ENCODE measurements around the gene THSD7B. TPM values are rescaled to one million over a fixed set of nuclear protein-coding genes. Genes with fewer than 3 reads are reported as not detected.

Gene THSD7B
- total and polyA plus RNA-seq, 9 donors, result 0.10 to 0.82 (median 0.37) TPM; not detected in 1

- Histone ChIP-seq H3K27ac (no peak overlapping the region), H3K4me1 (ENCODE audit: insufficient read depth) (no peaks in the 10 kb centered on the region), H3K4me3 (no peak overlapping the region), H3K36me3 (no peaks in the 10 kb centered on the region), H3K27me3 (no peaks in the 10 kb centered on the region), H3K9me3 (no peaks in the 10 kb centered on the region)
- TF ChIP-seq POLR2A (IDR thresholded peaks at IDR 0.05), result no peak
- no peak for TF ChIP-seq CTCF (IDR thresholded peaks at IDR 0.05)
- no peak for TF ChIP-seq EP300 (IDR thresholded peaks at IDR 0.05)
- intact Hi-C loops (cut with DNase I), result no loop called here
- DNase-seq, result no peak
Observed at GRCh38 chr2:137672989-137673552, 907.7 kb downstream of the THSD7B start.

GRCh38 chr2:137674991-137675390 lies 909.6 kb downstream of the THSD7B start:
- TF ChIP-seq POLR2A (IDR thresholded peaks at IDR 0.05) (no peak), EP300 (IDR thresholded peaks at IDR 0.05) (no peak), CTCF (IDR thresholded peaks at IDR 0.05) (no peak)
- H3K27ac ChIP-seq, result no peak overlapping the region
- no peaks in the 10 kb centered on the region for H3K9me3 ChIP-seq
- no peaks in the 10 kb centered on the region for H3K27me3 ChIP-seq
- H3K4me1 ChIP-seq (ENCODE audit: insufficient read depth), result no peaks in the 10 kb centered on the region
- no peaks in the 10 kb centered on the region for H3K36me3 ChIP-seq
- no peak overlapping the region for H3K4me3 ChIP-seq
- intact Hi-C loops (cut with DNase I), result no loop called here
- 52 to 67% (median 61%) methylated on average over 2 of the region's 2 CpGs for WGBS, 3 donors
- no peak for DNase-seq

- DNase-seq, result no peak
- Histone ChIP-seq H3K36me3 (no peaks in the 10 kb centered on the region), H3K27me3 (no peaks in the 10 kb centered on the region), H3K4me3 (no peak overlapping the region), H3K27ac (no peak overlapping the region), H3K9me3 (no peaks in the 10 kb centered on the region), H3K4me1 (ENCODE audit: insufficient read depth) (no peaks in the 10 kb centered on the region)
- 29 to 45% (median 40%) methylated on average over 4 of the region's 4 CpGs for WGBS, 3 donors
- TF ChIP-seq POLR2A (IDR thresholded peaks at IDR 0.05), result no peak
- intact Hi-C loops (cut with DNase I), result no loop called here
Observed at GRCh38 chr2:137675584-137676327, 910.4 kb downstream of the THSD7B start.

GRCh38 chr2:137676346-137676745 lies 911.0 kb downstream of the THSD7B start:
- no peak overlapping the region for H3K27ac ChIP-seq
- no peak for DNase-seq
- 31 to 41% (median 35%) methylated on average over 3 of the region's 3 CpGs for WGBS, 3 donors
- no peaks in the 10 kb centered on the region for H3K4me1 ChIP-seq (ENCODE audit: insufficient read depth)
- intact Hi-C loops (cut with DNase I), result no loop called here
- no peaks in the 10 kb centered on the region for H3K27me3 ChIP-seq
- H3K4me3 ChIP-seq, result no peak overlapping the region
- TF ChIP-seq EP300 (IDR thresholded peaks at IDR 0.05) (no peak), POLR2A (IDR thresholded peaks at IDR 0.05) (no peak), CTCF (IDR thresholded peaks at IDR 0.05) (no peak)
- H3K36me3 ChIP-seq, result no peaks in the 10 kb centered on the region
- no peaks in the 10 kb centered on the region for H3K9me3 ChIP-seq

GRCh38 chr2:137677466-137677865 lies 912.1 kb downstream of the THSD7B start:
- no peak for DNase-seq
- intact Hi-C loops (cut with DNase I), result no loop called here

More at GRCh38 chr2:137677466-137677865, 912.1 kb downstream of the THSD7B start:
- TF ChIP-seq EP300 (IDR thresholded peaks at IDR 0.05) (no peak), POLR2A (IDR thresholded peaks at IDR 0.05) (no peak), CTCF (IDR thresholded peaks at IDR 0.05) (no peak)
- 50 to 70% (median 64%) methylated on average over 1 of the region's 1 CpG for WGBS, 3 donors
- Histone ChIP-seq H3K9me3 (no peaks in the 10 kb centered on the region), H3K27ac (no peak overlapping the region), H3K4me1 (ENCODE audit: insufficient read depth) (no peaks in the 10 kb centered on the region), H3K36me3 (no peaks in the 10 kb centered on the region), H3K4me3 (no peak overlapping the region), H3K27me3 (no peaks in the 10 kb centered on the region)
